ENCODE measurements around the gene ITPR3. TPM values are rescaled to one million over a fixed set of nuclear protein-coding genes. Genes with fewer than 3 reads are reported as not detected.

Gene ITPR3
- polyA plus RNA-seq, 1 of the 3 experiments (the other 2 are of a cell fraction) = 8.1 TPM

DNA sequence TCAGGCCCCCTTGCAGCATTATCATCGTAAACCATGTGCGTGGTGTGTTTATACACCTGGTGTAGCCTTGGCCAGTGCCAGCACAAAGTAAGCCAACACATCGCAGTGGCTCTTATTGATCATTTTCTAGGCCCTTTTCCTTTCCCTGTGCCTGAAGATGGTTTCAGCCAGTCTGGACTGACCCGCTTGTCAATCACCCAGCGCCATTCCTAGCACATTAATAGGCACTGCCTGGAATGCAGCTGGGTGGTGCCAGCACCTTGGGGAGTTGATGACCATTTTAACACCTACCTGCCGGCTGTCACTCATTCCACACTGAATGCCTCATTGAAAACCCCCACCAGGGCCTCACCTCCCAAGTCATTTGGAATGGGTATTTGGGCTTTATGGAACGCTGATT lies 95.3 kb downstream of the ITPR3 start:
- POLR2A ChIA-PET = no interaction called here
- no peaks in the 10 kb centered on the region for H3K9me2 ChIP-seq
- H3K9ac ChIP-seq = no peak overlapping the region
- peaks cover 0 to 4% of the 10 kb centered on the region in 2 experiments; a peak in 1 of 4 replicates for H3K4me1 ChIP-seq (ENCODE audit: control insufficient read depth in 1 of 2, insufficient read depth in 2 of 2, low read depth in 1 of 2, low read length in 1 of 2)
- no peak overlapping the region for H2AFZ ChIP-seq (ENCODE audit: low read depth)
- H3K4me2 ChIP-seq = no peak overlapping the region
- H3K9me3 ChIP-seq = no peaks in the 10 kb centered on the region
- no peaks in the 10 kb centered on the region for H3K36me3 ChIP-seq (replicated peaks in 1 of 2; ENCODE audit: control insufficient read depth in 1 of 2, insufficient read depth in 2 of 2, low read length in 1 of 2)
- DNase-seq = no peak
- no peaks in the 10 kb centered on the region for H4K20me1 ChIP-seq (ENCODE audit: insufficient read depth)
- 73% methylated on average over 5 of the region's 7 CpGs for WGBS (ENCODE audit: low lambda C conversion rate)
- H3F3A ChIP-seq (replicated peaks; ENCODE audit: insufficient read depth) = no peaks in the 10 kb centered on the region
- peaks cover 17% of the 10 kb centered on the region for H3K27me3 ChIP-seq (ENCODE audit: insufficient read depth)
- TF ChIP-seq GABPA (IDR thresholded peaks at IDR 0.05; ENCODE audit: low read depth) = no peak
- TF ChIP-seq, protein P1, sequence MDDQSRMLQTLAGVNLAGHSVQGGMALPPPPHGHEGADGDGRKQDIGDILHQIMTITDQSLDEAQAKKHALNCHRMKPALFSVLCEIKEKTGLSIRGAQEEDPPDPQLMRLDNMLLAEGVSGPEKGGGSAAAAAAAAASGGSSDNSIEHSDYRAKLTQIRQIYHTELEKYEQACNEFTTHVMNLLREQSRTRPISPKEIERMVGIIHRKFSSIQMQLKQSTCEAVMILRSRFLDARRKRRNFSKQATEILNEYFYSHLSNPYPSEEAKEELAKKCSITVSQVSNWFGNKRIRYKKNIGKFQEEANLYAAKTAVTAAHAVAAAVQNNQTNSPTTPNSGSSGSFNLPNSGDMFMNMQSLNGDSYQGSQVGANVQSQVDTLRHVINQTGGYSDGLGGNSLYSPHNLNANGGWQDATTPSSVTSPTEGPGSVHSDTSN (IDR thresholded peaks at IDR 0.05) = no peak
- no peak for TF ChIP-seq FOXJ3 (CRISPR knock-in tag; IDR thresholded peaks at IDR 0.05)
- no peak overlapping the region for H3K27ac ChIP-seq (ENCODE audit: low read depth in 2 of 2, low read length in 1 of 2)
- CTCF ChIA-PET = interaction anchor here (1.0 to 2.3 kb wide), 5 partner anchors 28 to 311 kb away, joined by 4 to 9 read pairs (median 5); no protein-coding TSS in a partner anchor
- no peak overlapping the region for H3K4me3 ChIP-seq (ENCODE audit: low read depth in 2 of 2, low read length in 1 of 2)
- no peaks in the 10 kb centered on the region for H3K79me2 ChIP-seq (ENCODE audit: insufficient read depth)

DNA sequence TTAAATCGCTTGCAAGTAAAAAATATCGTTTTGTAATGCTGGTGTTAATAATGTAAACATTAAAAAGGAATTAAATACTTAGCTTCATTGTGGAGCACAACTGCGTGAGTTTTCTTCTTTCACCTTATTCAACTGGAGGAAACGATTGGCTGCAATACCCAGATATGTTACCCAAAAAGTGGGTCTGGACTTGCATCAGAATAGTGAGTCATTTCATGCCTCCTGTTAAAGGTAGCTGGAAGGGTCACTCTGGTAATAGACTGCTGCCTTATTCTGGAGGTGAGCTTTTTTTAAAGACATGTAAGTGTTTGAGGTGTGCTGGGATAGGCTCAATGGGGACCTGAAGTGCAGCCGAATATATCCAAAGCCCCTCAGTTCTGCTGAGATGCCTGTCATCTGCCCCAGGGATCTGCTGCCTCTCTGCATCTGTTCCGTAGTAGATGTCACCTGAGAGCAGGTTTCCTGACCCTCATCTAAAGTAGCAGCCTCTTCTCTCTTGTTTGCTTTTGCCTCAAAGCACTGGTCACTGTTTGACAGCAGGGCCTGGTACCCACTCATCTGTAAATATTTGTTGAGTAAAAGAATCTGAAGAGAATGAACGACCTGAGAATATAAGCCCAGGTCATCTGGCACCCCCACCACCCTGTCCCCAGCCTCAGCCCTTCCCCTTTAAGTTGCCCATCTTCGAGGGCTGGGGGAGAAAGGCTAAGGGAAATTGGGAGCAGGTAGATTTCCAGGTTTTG lies 95.9 kb downstream of the ITPR3 start:
- TF ChIP-seq RXRA (IDR thresholded peaks at IDR 0.05; ENCODE audit: borderline replicate concordance, low read depth) = no peak
- no peak for TF ChIP-seq JUND (IDR thresholded peaks at IDR 0.05)
- TF ChIP-seq, protein P2, sequence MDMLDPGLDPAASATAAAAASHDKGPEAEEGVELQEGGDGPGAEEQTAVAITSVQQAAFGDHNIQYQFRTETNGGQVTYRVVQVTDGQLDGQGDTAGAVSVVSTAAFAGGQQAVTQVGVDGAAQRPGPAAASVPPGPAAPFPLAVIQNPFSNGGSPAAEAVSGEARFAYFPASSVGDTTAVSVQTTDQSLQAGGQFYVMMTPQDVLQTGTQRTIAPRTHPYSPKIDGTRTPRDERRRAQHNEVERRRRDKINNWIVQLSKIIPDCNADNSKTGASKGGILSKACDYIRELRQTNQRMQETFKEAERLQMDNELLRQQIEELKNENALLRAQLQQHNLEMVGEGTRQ (IDR thresholded peaks at IDR 0.05; ENCODE audit: borderline replicate concordance, low read depth, low read length) = no peak
- TF ChIP-seq TEAD4 (IDR thresholded peaks at IDR 0.05; ENCODE audit: borderline replicate concordance, insufficient read depth) = no peak
- TF ChIP-seq ELF1 (IDR thresholded peaks at IDR 0.05) = no peak
- 69% methylated on average over 7 of the region's 8 CpGs for WGBS (ENCODE audit: low lambda C conversion rate)
- H3K9me2 ChIP-seq = no peaks in the 10 kb centered on the region
- no peaks in the 10 kb centered on the region; a peak in 1 of 4 replicates for H3K4me1 ChIP-seq (ENCODE audit: control insufficient read depth in 1 of 2, insufficient read depth in 2 of 2, low read depth in 1 of 2, low read length in 1 of 2)
- H3K4me3 ChIP-seq (ENCODE audit: low read depth in 2 of 2, low read length in 1 of 2) = no peak overlapping the region
- ChIA-PET CTCF (interaction anchor here (0.7 to 2.3 kb wide), 4 partner anchors 54 to 338 kb away, joined by 3 to 7 read pairs (median 4); no protein-coding TSS in a partner anchor), POLR2A (no interaction called here)
- no peak overlapping the region for H3K27ac ChIP-seq (ENCODE audit: low read depth in 2 of 2, low read length in 1 of 2)
- H3K36me3 ChIP-seq (replicated peaks in 1 of 2; ENCODE audit: control insufficient read depth in 1 of 2, insufficient read depth in 2 of 2, low read length in 1 of 2) = no peaks in the 10 kb centered on the region
- H3K79me2 ChIP-seq (ENCODE audit: insufficient read depth) = no peaks in the 10 kb centered on the region
- H3F3A ChIP-seq (replicated peaks; ENCODE audit: insufficient read depth) = no peaks in the 10 kb centered on the region
- no peaks in the 10 kb centered on the region for H4K20me1 ChIP-seq (ENCODE audit: insufficient read depth)
- H3K27me3 ChIP-seq (ENCODE audit: insufficient read depth) = peaks cover 22% of the 10 kb centered on the region
- no peak for DNase-seq
- no peak overlapping the region for H3K9ac ChIP-seq
- H2AFZ ChIP-seq (ENCODE audit: low read depth) = no peak overlapping the region
- no peak overlapping the region for H3K4me2 ChIP-seq
- no peaks in the 10 kb centered on the region for H3K9me3 ChIP-seq

DNA sequence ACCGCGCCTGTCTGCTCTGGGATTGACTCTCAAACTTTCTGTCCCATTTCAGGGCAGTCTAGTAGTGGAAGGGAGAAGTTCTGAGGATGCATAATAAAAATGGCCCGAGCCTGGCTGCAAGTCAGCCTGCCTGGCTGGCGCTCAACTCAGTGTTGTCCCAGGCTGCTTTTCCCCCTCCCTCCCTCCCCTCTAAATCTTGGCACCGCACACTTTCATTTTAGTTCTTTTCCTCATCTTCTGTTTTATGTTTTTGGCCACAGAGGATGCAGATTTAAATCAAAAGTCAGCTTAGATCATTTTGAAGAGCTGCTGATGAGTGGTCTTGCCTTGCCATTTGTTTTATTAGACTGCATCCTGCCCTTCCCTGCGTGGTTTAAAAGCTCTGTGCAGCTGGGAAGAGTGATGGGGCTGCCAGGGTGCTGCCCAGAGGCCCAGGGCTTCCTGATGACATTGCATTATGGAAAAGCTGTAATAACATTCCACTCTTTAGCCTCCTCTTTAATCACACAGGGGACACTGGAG lies 96.9 kb downstream of the ITPR3 start:
- POLR2A ChIA-PET = no interaction called here

More for the DNA sequence above, 96.9 kb downstream of the ITPR3 start:
- Histone ChIP-seq H3K9me3 (no peaks in the 10 kb centered on the region), H3K4me3 (ENCODE audit: low read depth in 2 of 2, low read length in 1 of 2) (no peak overlapping the region), H3F3A (replicated peaks; ENCODE audit: insufficient read depth) (no peaks in the 10 kb centered on the region), H3K4me2 (no peak overlapping the region; the same call in 1 of the 2 replicates), H3K4me1 (ENCODE audit: control insufficient read depth in 1 of 2, insufficient read depth in 2 of 2, low read depth in 1 of 2, low read length in 1 of 2) (no peaks in the 10 kb centered on the region), H3K36me3 (replicated peaks in 1 of 2; ENCODE audit: control insufficient read depth in 1 of 2, insufficient read depth in 2 of 2, low read length in 1 of 2) (no peaks in the 10 kb centered on the region), H4K20me1 (ENCODE audit: insufficient read depth) (no peaks in the 10 kb centered on the region), H3K9me2 (no peaks in the 10 kb centered on the region), H3K27me3 (ENCODE audit: insufficient read depth) (peaks cover 31% of the 10 kb centered on the region), H2AFZ (ENCODE audit: low read depth) (no peak overlapping the region), H3K9ac (no peak overlapping the region), H3K79me2 (ENCODE audit: insufficient read depth) (no peaks in the 10 kb centered on the region), H3K27ac (ENCODE audit: low read depth in 2 of 2, low read length in 1 of 2) (no peak overlapping the region)
- no peak for DNase-seq
- 51% methylated on average over 4 of the region's 6 CpGs for WGBS (ENCODE audit: low lambda C conversion rate)
- TF ChIP-seq, protein P1 (IDR thresholded peaks at IDR 0.05) = 0 out of 2 replicates have a peak, but pooled peaks have one; percentile 22
- TF ChIP-seq RXRA (IDR thresholded peaks at IDR 0.05; ENCODE audit: borderline replicate concordance, low read depth) (no peak), TCF12 (IDR thresholded peaks at IDR 0.05) (peak; percentile 24; the same call in 1 of the 2 replicates), EP300 (IDR thresholded peaks at IDR 0.05; ENCODE audit: borderline replicate concordance in 1 of 2, low read depth in 1 of 2, low read length in 1 of 2) (no peak)
- CTCF ChIA-PET = no interaction called here
